Glomerular visceral epithelial cell (primary cell): ENCODE data around the gene BLOC1S5.
A peak's percentile ranks its signal among the peaks of the same experiment; 100 is the strongest.
"Not testable (repeated sequence)": the region's sequence is repeated elsewhere in the genome, so short reads cannot be mapped to it uniquely, and the experiment has no call there.

Experiments used
- DNase-seq: peaks from one replicate; pipeline ENCODE4 v3.0.0-alpha.2; 2016; ENCODE audit errors: extremely low spot score

Gene BLOC1S5

DNA sequence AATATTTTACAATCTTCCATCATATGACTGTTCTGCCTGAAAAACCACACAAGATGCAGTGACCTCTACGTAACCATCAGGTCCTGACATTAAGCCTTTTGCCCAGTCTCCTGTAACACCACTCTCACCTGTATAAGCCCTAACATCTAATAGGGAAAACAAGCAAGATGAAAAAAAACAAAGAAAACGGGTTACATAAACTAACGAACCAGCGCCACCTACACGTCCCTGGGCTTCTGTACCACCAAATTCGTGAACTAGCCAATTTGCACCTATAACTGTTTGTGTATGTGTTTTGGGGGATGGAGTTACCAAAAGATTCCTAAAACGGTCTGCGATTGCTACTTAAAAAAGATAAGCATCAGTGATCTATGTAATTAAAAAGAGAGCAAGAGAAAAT lies 70.2 kb downstream of the BLOC1S5 start:
- DNase-seq = no peak

DNA sequence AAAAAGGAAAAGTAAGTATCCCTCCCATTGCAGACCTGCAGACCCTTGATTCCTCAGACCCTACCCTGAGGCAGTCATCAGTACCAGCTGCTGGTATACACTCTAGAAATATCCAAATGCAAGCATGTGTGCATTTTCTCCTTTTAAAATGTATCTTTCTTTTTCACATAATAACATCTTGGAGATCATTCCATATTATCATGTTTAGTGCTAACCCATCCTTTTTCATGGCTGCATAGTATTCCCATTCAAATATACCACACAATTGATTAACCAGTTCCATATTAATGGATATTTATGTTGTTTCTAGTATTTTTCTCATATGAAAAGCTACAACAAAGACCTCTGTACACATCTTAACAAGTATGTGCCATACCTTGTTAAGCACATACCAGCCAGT lies 70.8 kb downstream of the BLOC1S5 start:
- DNase-seq = no peak

DNA sequence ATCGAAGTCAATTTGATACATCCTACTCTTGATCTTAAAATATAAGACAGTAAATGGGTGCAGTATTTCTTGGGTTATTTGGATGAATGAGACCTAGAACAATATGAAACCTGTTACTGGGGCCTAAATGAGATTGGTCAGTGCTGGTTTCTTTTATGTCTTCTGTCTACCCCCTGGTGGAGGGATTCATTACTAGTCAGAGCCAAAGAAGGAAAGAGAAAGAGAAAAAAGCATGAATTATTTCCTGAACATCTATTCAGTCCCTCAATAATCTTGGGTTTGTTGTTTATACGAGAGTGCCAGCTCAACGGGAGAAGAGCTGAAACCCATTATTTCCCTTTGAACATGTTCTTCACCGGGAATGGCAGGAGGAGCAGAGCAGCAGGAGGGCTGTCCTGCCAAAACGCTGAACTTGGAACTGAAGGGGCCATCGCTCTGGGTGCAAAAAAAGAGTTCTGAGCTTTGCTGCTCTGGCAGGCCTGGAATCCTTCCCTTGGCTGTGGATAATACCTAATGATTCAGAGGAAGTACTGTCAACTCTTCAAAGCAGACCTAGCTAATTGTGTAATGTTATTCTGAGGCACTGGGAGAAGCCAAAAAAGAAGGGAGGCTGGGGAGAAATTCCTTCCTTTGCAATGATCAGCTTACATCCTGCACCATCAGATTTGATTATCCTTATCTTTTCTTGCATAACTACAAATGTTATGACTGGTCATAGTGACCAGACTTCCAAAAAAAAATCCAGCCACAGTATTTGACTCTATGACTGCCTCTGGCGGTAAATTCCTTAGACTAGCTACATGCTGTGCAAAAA lies 72.0 kb downstream of the BLOC1S5 start:
- peak; percentile 20 for DNase-seq

DNA sequence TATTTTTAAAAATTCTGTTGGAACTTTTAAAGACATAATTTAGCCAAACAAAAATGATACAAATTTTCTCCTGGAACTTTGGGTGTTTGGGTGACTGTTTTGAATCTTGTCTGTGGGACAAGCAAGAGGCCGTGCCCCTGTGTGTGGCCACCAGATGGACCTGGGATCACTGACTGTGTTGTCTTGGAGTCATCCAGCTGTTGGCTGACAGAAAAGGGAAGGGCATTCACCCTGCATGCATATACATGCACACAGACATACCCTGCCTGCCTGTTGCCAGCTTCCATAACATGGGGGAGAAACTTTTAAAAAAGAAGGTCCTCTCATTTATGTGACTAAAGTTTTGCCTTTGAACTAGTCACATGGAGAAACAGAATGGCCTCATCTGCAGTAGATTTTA lies 72.7 kb downstream of the BLOC1S5 start:
- no peak for DNase-seq

DNA sequence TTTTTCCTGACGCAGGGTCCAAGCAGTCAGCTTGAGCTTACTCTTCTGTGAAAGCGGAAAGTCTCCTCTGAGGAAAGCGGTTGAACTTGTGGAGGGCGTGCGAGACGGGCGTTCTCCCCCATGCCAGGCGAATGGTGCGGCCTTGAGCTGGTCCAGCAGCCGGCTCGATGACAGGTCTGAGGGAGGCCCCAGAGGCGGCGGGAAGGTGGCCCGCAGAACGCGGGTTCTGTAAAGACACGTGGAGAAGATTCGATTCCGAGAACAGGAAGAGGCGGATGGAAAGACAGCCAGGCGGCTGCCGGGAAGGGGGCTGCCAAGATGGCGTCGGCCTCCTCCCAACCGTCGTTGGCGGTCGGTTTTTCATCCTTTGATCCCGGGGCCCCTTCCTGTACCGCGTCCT lies 78.0 kb downstream of the BLOC1S5 start:
- DNase-seq = no peak

DNA sequence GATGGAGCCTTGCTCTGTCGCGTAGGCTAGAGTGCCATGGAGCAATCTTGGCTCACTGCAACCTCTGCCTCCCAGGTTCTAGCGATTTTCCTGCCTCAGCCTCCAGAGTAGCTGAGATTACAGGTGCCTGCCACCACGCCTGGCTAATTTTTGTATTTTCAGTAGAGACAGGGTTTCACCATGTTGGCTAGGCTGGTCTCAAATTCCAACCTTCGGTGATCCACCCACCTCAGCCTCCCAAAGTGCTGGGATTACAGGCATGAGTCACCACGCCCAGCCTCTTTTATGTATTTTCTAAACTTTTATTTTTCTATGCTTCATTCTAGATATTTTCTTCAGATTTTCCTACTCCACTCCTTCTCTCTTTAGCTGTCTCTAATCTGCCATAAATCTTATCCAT lies 80.2 kb downstream of the BLOC1S5 start:
- DNase-seq = not testable (repeated sequence)

DNA sequence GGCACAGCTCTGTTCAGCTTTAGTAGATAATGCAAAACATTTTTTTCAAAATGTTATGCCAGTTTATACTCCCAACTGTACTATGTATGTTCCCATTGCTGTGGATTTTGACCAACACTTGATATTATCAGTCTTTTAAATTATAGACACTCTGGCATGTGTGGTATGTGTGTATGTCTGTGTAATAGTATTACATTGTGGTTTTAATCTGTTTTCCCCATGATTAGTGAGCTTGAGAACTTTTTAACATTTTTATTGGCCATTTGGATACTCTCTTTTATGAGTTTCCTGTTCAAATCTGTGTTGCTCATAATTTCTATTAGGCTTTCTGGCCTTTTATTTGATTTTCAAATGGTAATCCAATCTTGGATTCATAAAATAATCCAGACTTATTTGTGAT lies 84.4 kb downstream of the BLOC1S5 start:
- DNase-seq = no peak

DNA sequence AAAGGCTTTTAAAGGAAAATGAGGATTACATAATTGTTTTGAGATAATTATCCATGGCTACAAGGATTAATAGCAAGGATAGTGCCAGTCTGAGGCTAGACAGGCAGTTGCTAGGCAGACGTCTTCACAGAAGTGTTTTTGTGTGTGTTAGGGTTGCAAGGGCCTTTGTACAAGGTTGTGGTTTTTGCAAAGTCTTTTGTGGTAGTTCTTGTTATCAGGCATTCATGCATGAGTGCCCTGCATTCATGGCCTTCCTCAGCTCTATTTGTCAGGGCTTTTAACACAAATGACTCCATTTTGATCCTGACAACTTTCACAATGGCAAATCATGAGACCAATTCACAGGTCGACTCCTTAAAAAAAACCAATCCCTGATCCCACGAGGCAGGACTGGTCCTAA lies 85.5 kb downstream of the BLOC1S5 start:
- peak; percentile 76 for DNase-seq

DNA sequence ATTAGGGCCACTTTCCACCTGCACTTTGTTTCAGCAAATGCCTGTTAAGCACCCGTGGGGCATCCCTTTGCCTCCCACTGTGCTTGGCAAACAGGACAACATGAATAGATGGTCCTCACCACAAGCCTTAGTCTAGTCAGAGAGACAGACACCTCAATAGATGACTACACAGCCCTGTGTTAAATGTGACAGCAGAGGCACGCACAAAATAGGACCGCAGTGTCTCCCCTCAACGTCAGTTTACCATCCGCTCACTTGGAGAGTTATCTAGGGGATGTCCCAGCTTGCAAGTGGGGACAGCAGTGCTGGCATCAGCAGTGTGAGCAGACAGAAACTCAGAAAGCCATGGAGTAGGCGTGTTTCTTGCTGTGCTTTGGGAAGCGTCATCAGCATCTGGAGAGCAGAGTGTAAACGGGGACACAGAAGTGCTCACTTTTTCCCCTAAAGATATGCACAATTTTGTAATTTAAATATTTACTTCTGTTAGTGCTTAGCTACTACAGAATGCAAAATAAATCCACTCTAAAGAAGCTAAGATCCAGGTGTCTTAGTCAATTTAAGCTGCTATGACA lies 87.6 kb downstream of the BLOC1S5 start:
- no peak for DNase-seq

DNA sequence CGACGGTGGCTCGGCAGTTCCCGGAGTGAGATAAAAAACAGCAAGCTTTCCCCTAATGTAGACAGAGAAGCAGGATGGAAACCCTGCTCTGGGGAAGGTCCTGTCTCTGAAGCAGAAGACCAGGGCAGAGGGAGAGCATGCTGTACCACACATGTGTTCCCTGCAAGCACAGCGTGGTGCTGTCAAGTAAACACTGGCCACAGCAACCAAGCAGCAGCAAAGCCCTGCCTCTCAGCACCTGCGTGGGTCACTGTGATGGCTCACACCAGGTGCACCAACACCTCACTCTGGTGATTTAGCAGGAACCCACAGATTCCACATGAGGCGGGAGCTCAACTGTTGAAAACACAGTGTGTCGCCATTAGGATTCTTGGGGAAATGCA lies 88.4 kb downstream of the BLOC1S5 start:
- no peak for DNase-seq

DNA sequence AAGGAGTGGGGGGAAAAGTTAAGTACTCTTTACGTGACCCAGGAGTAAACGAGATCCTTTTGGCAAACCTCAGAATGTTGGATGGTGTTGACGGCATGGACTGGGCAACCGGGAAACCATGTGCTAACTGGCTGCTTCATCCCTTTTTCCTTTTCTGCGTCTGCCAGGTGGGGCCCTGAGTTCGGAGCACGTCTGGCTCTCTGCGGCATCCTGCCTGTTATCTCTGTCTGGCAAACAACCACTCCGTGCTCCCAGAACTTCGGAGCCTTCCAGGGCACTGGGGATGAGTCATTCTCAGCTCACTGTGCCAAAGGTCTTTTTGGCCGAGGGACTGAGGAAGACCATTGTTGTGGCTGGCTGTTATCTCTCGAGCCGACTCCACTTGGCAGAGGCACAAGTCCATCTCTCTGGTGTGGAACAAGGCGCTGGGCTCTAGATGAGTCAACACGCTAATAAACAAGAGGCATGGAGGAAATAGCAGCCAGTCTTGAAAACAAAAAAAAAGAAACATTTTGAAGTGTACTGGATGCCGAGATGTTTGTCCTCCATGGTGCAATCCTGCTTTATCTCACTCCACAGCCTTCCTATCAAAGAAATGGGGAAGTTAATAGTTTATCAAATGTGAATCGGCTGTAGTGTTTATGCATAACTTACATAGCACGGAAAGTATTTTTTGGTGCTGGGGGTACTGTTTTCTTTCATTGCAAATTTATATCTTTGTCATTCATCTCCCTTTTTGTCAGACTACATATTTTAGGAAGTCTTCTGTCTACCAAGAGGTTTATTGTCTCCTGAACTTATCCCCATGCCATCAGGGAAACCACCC lies 89.0 kb downstream of the BLOC1S5 start:
- DNase-seq = peak; percentile 92

DNA sequence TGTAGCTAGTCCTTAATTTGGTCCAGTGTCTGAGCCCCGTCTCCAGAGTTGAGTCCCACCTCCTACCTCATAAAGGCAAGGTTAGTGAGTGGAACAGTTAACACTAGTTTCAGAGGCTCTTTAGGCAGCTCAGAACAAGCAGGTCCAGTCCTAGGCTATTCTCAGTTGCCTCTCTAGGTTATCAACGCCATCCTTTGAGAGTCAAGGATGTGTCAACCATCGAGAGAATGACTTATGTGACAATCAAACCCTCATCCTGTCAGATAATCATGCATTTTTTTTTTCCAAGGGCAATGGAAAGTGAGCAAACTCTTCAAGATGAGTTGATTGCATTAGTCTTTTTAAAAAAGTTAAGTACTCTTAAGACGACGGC lies 89.6 kb downstream of the BLOC1S5 start:
- DNase-seq = no peak

DNA sequence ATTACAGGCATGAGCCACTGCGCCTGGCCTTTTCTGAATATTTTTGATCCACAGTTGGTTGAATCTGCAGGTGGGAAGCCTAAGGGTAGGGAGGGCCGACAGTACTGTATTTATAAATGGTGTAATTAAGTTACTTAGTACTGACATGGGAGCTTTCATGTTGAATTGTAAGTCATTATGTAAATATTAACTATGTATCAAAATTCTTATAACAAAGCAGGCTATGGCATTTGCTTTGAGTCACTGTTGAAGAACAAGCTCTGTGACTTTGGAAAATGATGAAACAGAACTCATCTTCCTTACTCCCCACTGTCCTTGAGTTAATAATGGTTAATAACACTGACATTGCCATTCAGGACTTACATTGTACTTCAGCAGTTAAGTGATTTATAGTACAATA lies 90.6 kb downstream of the BLOC1S5 start:
- no peak for DNase-seq

DNA sequence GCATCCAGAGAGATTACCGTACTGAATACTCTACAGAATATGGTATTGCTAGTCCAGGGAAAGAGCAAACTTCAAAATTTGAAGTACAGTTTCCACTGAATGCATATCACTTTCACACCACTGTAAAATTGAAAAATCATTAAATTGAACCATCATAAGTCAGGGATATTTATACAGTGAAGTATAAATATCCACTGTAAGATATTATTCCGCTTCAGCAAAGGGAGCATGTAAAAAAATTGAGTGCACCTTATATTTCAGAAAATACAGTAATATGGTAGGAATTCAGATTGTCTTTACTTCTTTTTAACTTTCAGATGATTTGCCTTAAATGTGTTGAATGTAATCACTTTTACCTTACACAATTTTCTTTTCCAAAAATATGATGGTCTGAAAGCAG lies 92.7 kb downstream of the BLOC1S5 start:
- no peak for DNase-seq

DNA sequence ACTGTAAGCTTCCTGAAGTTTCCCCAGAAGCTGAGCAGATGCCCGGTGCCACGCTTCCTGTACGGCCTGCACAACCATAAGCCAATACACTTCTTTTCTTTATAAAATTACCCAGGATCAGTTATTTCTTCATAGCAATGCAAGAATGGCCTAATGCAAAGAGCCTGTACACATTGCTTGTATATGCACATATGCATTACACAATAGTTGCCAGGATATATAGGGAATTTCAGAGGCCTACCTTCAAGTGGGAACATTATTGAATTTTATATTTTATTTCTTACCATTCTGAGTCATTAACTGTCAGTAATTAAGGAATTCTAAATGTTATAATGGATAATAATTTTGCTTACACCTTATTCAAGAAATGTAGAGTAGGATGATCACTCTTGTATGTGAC lies 93.6 kb downstream of the BLOC1S5 start:
- no peak for DNase-seq
